ENCODE measurements around the gene RBM12.

DNA sequence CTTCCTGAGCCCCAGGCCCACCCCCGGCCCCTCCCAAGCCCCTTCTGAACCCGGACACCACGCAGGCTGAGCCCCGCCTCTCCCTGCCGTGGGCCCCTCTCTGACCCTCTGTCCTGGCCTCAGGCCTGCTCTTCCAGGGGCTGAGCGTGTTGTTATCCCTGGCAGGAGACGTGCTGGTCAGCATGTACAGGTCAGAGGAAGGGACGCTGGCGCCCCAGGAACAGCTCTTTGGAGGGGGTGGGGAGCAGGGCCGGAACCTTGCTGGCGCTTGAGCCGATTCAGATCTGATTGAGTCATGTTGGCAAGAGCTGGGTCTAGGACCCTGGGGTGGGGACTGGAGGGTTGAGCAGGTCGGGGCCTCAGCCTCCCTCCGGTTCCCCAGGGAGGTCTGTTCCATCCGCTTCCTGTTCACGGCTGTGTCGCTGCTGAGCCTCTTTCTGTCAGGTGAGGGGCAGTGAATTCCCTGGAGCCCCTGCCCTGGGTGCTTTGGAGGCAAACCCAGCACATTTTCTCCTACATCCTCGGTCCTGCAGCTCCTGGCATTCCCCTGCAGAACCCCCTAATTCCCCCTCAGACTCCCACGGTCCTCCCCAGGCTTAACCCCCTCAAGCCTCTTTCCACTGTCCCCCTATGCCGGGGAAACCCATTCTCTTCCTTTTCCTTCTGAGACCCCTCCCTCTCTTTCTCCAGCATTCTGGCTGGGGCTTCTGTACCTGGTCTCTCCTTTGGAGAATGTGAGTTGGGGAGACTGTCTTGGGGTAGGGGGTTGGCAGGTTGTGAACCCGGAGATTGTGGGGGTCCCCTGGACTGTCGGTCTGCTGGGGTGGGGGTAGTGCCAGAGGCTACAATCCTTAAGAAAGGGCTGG is 47.1 kb downstream of the RBM12 start:
- TF ChIP-seq, protein P1, sequence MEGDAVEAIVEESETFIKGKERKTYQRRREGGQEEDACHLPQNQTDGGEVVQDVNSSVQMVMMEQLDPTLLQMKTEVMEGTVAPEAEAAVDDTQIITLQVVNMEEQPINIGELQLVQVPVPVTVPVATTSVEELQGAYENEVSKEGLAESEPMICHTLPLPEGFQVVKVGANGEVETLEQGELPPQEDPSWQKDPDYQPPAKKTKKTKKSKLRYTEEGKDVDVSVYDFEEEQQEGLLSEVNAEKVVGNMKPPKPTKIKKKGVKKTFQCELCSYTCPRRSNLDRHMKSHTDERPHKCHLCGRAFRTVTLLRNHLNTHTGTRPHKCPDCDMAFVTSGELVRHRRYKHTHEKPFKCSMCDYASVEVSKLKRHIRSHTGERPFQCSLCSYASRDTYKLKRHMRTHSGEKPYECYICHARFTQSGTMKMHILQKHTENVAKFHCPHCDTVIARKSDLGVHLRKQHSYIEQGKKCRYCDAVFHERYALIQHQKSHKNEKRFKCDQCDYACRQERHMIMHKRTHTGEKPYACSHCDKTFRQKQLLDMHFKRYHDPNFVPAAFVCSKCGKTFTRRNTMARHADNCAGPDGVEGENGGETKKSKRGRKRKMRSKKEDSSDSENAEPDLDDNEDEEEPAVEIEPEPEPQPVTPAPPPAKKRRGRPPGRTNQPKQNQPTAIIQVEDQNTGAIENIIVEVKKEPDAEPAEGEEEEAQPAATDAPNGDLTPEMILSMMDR (IDR thresholded peaks at IDR 0.05), result no peak
- no peak for TF ChIP-seq EZH2 (IDR thresholded peaks at IDR 0.05; ENCODE audit: borderline replicate concordance, insufficient read depth, low read depth, low read length, poor library complexity, severe bottlenecking)
